Naive thymus-derived CD8-positive, alpha-beta T cell (primary cell): ENCODE results near the gene SEMA3D. TPM values are rescaled to one million over a fixed set of nuclear protein-coding genes. Genes with fewer than 3 reads are reported as not detected.

Experiments used
- ATAC-seq, 2 donors: fragments of 150-1000 bp; cut with Tn5 transposase in 1 of 2; sonication (Bioruptor Pico), chemical (Tn5 transposase) in 1 of 2; 1 replicate in 1 of 2; 2 replicates in 1 of 2; pipeline ENCODE4 v1.10.0; 2021; ENCODE audit warnings: mild to moderate bottlenecking in 2 of 2, moderate library complexity in 2 of 2
- POLR2A ChIA-PET: fragments of 350-600 bp; sonication (Branson Sonifier 250); formaldehyde crosslinking; loops from one replicate; lab custom pipeline; 2021; ENCODE audit warnings: antibody characterized with exemption; lab: Charles Lee
- DNase-seq, 10 donors: peaks; one replicate each; pipeline versions ENCODE4 v3.0.0 to v3.0.0-alpha.2; 2020 to 2022
- H3K27ac Mint-ChIP-seq, 10 donors: one replicate each; pipeline ENCODE4 v1.8.0; 2020 to 2022; ENCODE audit warnings: mild to moderate bottlenecking in 10 of 10, mixed read lengths in 10 of 10, moderate library complexity in 4 of 10, inconsistent platforms in 1 of 10
- H3K27me3 Mint-ChIP-seq, 5 donors: one replicate each; pipeline ENCODE4 v1.8.0; 2021 to 2022; ENCODE audit warnings: mixed read lengths in 5 of 5
- H3K36me3 Mint-ChIP-seq, 3 donors: one replicate each; pipeline ENCODE4 v1.8.0; 2020 to 2022; ENCODE audit warnings: mixed read lengths in 3 of 3, mild to moderate bottlenecking in 2 of 3, inconsistent platforms in 1 of 3
- H3K4me1 Mint-ChIP-seq, 4 donors: one replicate each; pipeline ENCODE4 v1.8.0; 2021 to 2022; ENCODE audit warnings: mixed read lengths in 4 of 4
- H3K4me3 Mint-ChIP-seq, 10 donors: one replicate each; pipeline ENCODE4 v1.8.0; 2020 to 2022; ENCODE audit warnings: mild to moderate bottlenecking in 10 of 10, mixed read lengths in 10 of 10, moderate library complexity in 6 of 10, inconsistent platforms in 1 of 10
- H3K9me3 Mint-ChIP-seq, 9 donors: one replicate each; pipeline ENCODE4 v1.8.0; 2020 to 2022; ENCODE audit warnings: mixed read lengths in 9 of 9, mild to moderate bottlenecking in 3 of 9, inconsistent platforms in 1 of 9, moderate library complexity in 1 of 9
- polyA plus RNA-seq, 3 donors: library from polyadenylated mRNA; unstranded; fragments of 300-500 nt; fragmentation: Illumina TruSeq; gene quantifications; one replicate each; pipeline ENCODE4 v1.2.3, GENCODE V29; 2021
- total RNA-seq, 8 experiments: library from RNA in 2 of 8; stranded (reverse) in 2 of 8; gene quantifications; one replicate each; pipeline ENCODE4 v1.2.3 and lab custom pipeline; 2021 to 2026

Gene SEMA3D
- total and polyA plus RNA-seq, 5 experiments from 2014 or later, result not detected

DNA sequence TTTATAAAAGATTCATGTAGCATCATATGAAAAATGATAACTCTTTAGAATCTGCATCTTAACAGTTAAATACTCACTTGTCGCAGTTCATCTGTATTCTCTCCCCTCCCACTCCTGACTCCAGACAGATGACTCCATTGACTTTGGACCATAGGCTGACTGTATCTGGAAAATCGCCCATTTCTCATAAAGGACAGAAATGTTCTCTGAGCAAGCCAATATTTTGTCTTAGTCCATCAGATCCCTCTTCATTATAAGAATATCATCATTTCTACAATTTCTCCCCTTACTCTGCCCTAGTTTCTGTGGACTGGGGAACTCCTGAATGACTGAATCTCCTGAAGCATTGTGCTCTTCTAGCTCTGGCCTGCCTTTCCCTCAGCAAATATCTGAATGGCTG, 125.4 kb downstream of the SEMA3D start:
- no peak for ATAC-seq
- H3K4me1 Mint-ChIP-seq, result no peaks in the 10 kb centered on the region
- H3K4me3 Mint-ChIP-seq, result no peak overlapping the region
- peaks cover 0 to 7% (median 0%) of the 10 kb centered on the region in 5 donors for H3K27me3 Mint-ChIP-seq
- H3K36me3 Mint-ChIP-seq, result no peaks in the 10 kb centered on the region
- peaks cover 0 to 2% (median 0%) of the 10 kb centered on the region in 9 donors for H3K9me3 Mint-ChIP-seq
- H3K27ac Mint-ChIP-seq, result no peak overlapping the region
- POLR2A ChIA-PET, result no interaction called here
- no peak for DNase-seq

- peaks cover 0 to 4% (median 0%) of the 10 kb centered on the region in 5 donors for H3K27me3 Mint-ChIP-seq
- no peaks in the 10 kb centered on the region for H3K4me1 Mint-ChIP-seq
- H3K9me3 Mint-ChIP-seq, result peaks cover 0 to 2% (median 0%) of the 10 kb centered on the region in 9 donors
- no peak overlapping the region for H3K27ac Mint-ChIP-seq
- no peak for ATAC-seq
- POLR2A ChIA-PET, result no interaction called here
- DNase-seq, result no peak
- H3K36me3 Mint-ChIP-seq, result no peaks in the 10 kb centered on the region
- H3K4me3 Mint-ChIP-seq, result no peak overlapping the region
These were observed 126.2 kb downstream of the SEMA3D start for GRCh38 chr7:85060696-85061095.

GRCh38 chr7:85055906-85056305, 130.9 kb downstream of the SEMA3D start:
- Mint-ChIP-seq H3K27me3 (peaks cover 0 to 11% (median 2%) of the 10 kb centered on the region in 5 donors), H3K4me3 (no peak overlapping the region), H3K4me1 (no peaks in the 10 kb centered on the region), H3K27ac (no peak overlapping the region), H3K9me3 (no peaks in the 10 kb centered on the region), H3K36me3 (no peaks in the 10 kb centered on the region)
- DNase-seq, result no peak
- POLR2A ChIA-PET, result no interaction called here
- no peak for ATAC-seq

GRCh38 chr7:85055196-85055595, 131.7 kb downstream of the SEMA3D start:
- no peak overlapping the region for H3K4me3 Mint-ChIP-seq
- no peaks in the 10 kb centered on the region for H3K4me1 Mint-ChIP-seq
- DNase-seq (no peak), ATAC-seq (no peak)
- POLR2A ChIA-PET, result no interaction called here
- no peaks in the 10 kb centered on the region for H3K36me3 Mint-ChIP-seq
- no peaks in the 10 kb centered on the region for H3K9me3 Mint-ChIP-seq
- H3K27me3 Mint-ChIP-seq, result peaks cover 0 to 11% (median 2%) of the 10 kb centered on the region in 5 donors
- H3K27ac Mint-ChIP-seq, result no peak overlapping the region

DNA sequence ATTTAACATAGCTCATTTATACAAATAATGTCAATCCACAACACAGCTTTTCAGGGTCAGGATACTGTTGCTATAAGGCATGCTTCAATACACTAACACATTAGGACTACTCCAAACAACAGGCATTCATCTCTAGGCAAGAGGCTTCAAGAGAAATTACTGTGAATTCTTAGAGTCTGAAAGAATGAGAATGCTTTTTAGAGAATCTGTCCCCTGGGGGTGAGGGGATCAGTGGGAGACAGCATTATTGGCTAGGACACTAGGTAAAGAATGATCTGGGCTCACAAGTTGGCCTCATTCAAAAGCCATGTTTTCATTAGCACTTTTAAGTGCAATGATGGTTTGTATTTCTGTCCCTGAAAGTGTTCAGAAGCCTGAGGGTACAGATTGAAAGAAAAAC, 132.6 kb downstream of the SEMA3D start:
- ATAC-seq (no peak), DNase-seq (no peak)
- H3K9me3 Mint-ChIP-seq, result no peaks in the 10 kb centered on the region
- H3K4me1 Mint-ChIP-seq, result no peaks in the 10 kb centered on the region
- peaks cover 0 to 11% (median 2%) of the 10 kb centered on the region in 5 donors for H3K27me3 Mint-ChIP-seq
- no peak overlapping the region for H3K4me3 Mint-ChIP-seq
- H3K36me3 Mint-ChIP-seq, result no peaks in the 10 kb centered on the region
- H3K27ac Mint-ChIP-seq, result no peak overlapping the region
- POLR2A ChIA-PET, result no interaction called here

- H3K27me3 Mint-ChIP-seq, result peaks cover 0 to 11% (median 2%) of the 10 kb centered on the region in 5 donors
- no peaks in the 10 kb centered on the region for H3K9me3 Mint-ChIP-seq
- no peak overlapping the region for H3K4me3 Mint-ChIP-seq
- no peaks in the 10 kb centered on the region for H3K4me1 Mint-ChIP-seq
- H3K36me3 Mint-ChIP-seq, result no peaks in the 10 kb centered on the region
- no peak for ATAC-seq
- DNase-seq, result no peak
- H3K27ac Mint-ChIP-seq, result no peak overlapping the region
- POLR2A ChIA-PET, result no interaction called here
These were observed 134.0 kb downstream of the SEMA3D start for GRCh38 chr7:85052894-85053293.

DNA sequence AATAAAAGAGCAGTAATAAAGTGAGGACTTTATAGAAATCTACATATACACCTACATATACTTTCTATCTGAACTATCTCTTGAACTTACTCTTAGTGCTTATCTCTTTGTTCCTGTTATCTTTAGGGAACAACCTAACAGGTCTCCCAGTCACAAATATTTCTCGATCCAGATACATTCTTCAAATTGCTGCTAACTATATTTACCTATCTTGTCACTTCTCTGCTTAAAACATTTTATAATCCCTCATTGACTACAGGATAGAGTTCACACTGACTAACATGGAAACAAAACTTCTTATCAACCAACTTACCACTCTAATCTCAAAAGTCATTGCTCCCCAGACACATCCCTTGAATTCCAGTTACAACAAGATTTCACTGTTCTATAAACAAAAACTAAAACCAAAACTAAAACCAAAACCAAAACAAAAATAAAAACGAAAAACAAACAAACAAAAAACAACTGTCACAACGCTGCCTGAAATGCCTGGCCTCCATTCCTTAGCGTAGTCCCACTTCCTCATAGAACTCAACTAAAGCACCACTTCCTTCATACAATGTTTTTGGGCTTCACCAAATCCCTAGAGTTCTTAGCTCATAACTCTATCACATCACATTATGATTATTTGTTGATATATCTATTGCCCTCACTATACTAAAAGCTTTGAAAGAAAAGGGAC, 134.7 kb downstream of the SEMA3D start:
- no peak for DNase-seq

DNA sequence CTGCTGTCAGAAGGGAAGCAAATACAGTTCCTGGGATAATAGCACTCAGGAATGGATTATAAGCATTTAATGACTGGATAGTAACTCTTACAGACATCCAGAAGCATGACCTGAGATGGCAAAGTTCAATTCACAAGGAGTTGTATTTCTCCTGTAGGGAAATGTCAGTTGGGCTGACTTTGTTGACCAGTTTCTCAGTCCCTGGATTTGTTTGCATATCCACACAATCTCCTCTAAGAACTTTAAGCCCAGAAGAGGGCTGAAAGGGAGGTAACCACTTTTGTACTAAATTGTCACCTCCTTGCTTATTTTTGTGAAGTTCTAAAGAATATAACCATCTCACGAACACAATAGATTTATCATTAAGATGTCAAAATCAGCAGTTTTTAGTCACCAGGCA, 140.3 kb downstream of the SEMA3D start:
- POLR2A ChIA-PET, result no interaction called here
- Mint-ChIP-seq H3K4me3 (no peak overlapping the region), H3K27ac (no peak overlapping the region), H3K4me1 (no peaks in the 10 kb centered on the region), H3K9me3 (no peaks in the 10 kb centered on the region), H3K36me3 (no peaks in the 10 kb centered on the region), H3K27me3 (peaks cover 0 to 7% (median 0%) of the 10 kb centered on the region in 5 donors)
- DNase-seq (no peak), ATAC-seq (no peak)

More for the DNA sequence above, 134.7 kb downstream of the SEMA3D start:
- H3K4me3 Mint-ChIP-seq, result no peak overlapping the region
- H3K36me3 Mint-ChIP-seq, result no peaks in the 10 kb centered on the region
- ATAC-seq, result no peak
- no peak overlapping the region for H3K27ac Mint-ChIP-seq
- POLR2A ChIA-PET, result no interaction called here
- H3K9me3 Mint-ChIP-seq, result no peaks in the 10 kb centered on the region
- H3K4me1 Mint-ChIP-seq, result no peaks in the 10 kb centered on the region
- peaks cover 0 to 11% (median 2%) of the 10 kb centered on the region in 5 donors for H3K27me3 Mint-ChIP-seq

- ATAC-seq, result no peak
- peaks cover 0 to 8% (median 0%) of the 10 kb centered on the region in 5 donors for H3K27me3 Mint-ChIP-seq
- H3K4me1 Mint-ChIP-seq, result no peaks in the 10 kb centered on the region
- no peak overlapping the region for H3K27ac Mint-ChIP-seq
- H3K4me3 Mint-ChIP-seq, result no peak overlapping the region
- DNase-seq, result peak in 1 of 10 donors; percentile 1
- H3K36me3 Mint-ChIP-seq, result no peaks in the 10 kb centered on the region
- POLR2A ChIA-PET, result no interaction called here
- no peaks in the 10 kb centered on the region for H3K9me3 Mint-ChIP-seq
These were observed 145.1 kb downstream of the SEMA3D start for GRCh38 chr7:85041605-85042216.

- Mint-ChIP-seq H3K4me1 (no peaks in the 10 kb centered on the region), H3K4me3 (no peak overlapping the region), H3K27me3 (peaks cover 0 to 4% (median 0%) of the 10 kb centered on the region in 5 donors), H3K27ac (no peak overlapping the region), H3K9me3 (no peaks in the 10 kb centered on the region), H3K36me3 (no peaks in the 10 kb centered on the region)
- no peak for DNase-seq
- POLR2A ChIA-PET, result no interaction called here
- ATAC-seq, result no peak
These were observed 147.5 kb downstream of the SEMA3D start for GRCh38 chr7:85039196-85039923.

DNA sequence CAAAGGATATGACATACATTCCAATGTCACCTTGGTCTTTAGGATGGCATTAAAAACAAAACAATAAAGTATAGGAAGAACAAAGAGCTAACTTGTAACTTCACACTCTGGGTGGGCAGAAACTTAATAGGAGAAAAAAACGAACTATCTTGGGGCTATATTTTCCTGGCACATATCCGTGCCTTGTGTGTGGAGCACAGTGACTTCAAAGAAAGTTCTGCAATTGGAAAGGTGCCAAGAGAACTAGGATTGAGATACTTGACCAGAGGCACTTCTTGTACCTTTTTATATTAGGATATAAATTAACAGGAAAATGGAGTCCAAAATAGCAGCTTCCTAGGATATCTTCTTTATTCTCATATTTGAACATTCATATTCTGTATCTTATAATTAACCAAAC, 148.4 kb downstream of the SEMA3D start:
- H3K4me3 Mint-ChIP-seq, result no peak overlapping the region
- no peak overlapping the region for H3K27ac Mint-ChIP-seq
- H3K36me3 Mint-ChIP-seq, result no peaks in the 10 kb centered on the region
- H3K4me1 Mint-ChIP-seq, result no peaks in the 10 kb centered on the region
- no peak for DNase-seq
- H3K27me3 Mint-ChIP-seq, result peaks cover 0 to 4% (median 0%) of the 10 kb centered on the region in 5 donors
- no peaks in the 10 kb centered on the region for H3K9me3 Mint-ChIP-seq
- no peak for ATAC-seq
- POLR2A ChIA-PET, result no interaction called here

DNA sequence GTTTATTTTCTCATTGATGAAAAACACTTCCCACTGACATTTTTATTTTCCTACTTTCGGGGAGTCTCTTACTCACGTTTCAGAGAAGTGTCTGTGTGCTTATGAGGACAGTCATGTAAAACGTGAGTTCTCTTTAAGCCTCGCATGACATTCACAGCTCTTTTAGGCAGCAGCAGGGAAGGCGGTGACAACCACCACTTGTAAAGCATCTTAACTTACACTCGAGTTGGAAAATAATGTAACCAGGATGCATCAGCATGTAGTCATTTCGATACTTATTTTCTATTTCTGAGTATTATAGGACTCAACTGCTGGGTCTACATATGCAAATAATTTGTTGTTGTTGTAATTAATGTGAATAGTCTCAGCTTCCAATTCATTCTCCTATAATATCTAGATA, 153.6 kb downstream of the SEMA3D start:
- no peaks in the 10 kb centered on the region for H3K4me1 Mint-ChIP-seq
- H3K4me3 Mint-ChIP-seq, result no peak overlapping the region
- H3K36me3 Mint-ChIP-seq, result no peaks in the 10 kb centered on the region
- no peak overlapping the region for H3K27ac Mint-ChIP-seq
- DNase-seq (no peak), ATAC-seq (no peak)
- no peaks in the 10 kb centered on the region for H3K9me3 Mint-ChIP-seq
- H3K27me3 Mint-ChIP-seq, result peaks cover 0 to 6% (median 0%) of the 10 kb centered on the region in 5 donors
- POLR2A ChIA-PET, result no interaction called here

DNA sequence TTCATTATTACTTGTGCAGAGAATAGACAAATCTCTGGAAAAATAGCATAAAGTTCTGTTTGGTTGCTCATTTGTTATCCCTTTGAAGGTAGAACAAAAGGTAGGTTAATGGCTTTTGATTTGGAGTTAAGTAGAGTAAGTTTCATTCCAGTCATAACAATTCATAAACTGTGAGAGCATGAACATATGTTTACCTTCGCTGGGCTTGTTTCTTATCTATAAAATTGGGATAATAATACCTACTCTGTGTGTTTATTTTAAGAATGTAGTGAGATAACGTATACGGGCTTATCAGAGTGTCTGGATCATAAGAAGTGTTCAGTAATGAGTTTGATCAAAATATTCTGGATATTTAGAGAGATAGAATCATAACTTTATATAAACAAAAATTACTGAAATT, 155.4 kb downstream of the SEMA3D start:
- H3K27me3 Mint-ChIP-seq, result peaks cover 0 to 9% (median 0%) of the 10 kb centered on the region in 5 donors
- POLR2A ChIA-PET, result no interaction called here
- DNase-seq, result no peak
- no peak for ATAC-seq
- H3K4me1 Mint-ChIP-seq, result no peaks in the 10 kb centered on the region
- H3K27ac Mint-ChIP-seq, result no peak overlapping the region
- no peaks in the 10 kb centered on the region for H3K36me3 Mint-ChIP-seq
- no peaks in the 10 kb centered on the region for H3K9me3 Mint-ChIP-seq
- H3K4me3 Mint-ChIP-seq, result no peak overlapping the region
